ENCODE data around the gene LMAN1L. TPM values are rescaled to one million over a fixed set of nuclear protein-coding genes. Genes with fewer than 3 reads are reported as not detected.

Gene LMAN1L
- total RNA-seq, 6 experiments from 2014 or later: not detected

GRCh38 chr15:74817370-74817737, 4.7 kb downstream of the LMAN1L start:
- Histone ChIP-seq H3K27me3 (no peaks in the 10 kb centered on the region), H3K4me1 (peaks cover 0 to 10% (median 0%) of the 10 kb centered on the region in 4 donors), H3K9me3 (no peaks in the 10 kb centered on the region), H3K27ac (no peak overlapping the region), H3K36me3 (no peaks in the 10 kb centered on the region), H3K4me3 (no peak overlapping the region)
- intact Hi-C loops (cut with DNase I): no loop called here
- WGBS (ENCODE audit: insufficient coverage, low coverage, low lambda C conversion rate, missing lambda C conversion rate): 18% methylated on average over 8 of the region's 9 CpGs
- DNase-seq (peak in 2 of 3 donors; percentile 62 to 69), ATAC-seq (peak; percentile 64 to 73 (median 66))
- no peak for TF ChIP-seq POLR2A (IDR thresholded peaks at IDR 0.05)
- TF ChIP-seq CTCF (IDR thresholded peaks at IDR 0.05): peak in 3 of 4 donors; percentile 19 to 34 (median 25)

- Histone ChIP-seq H3K9me3 (no peaks in the 10 kb centered on the region), H3K4me3 (no peak overlapping the region), H3K27me3 (no peaks in the 10 kb centered on the region), H3K4me1 (peaks cover 0 to 4% (median 0%) of the 10 kb centered on the region in 4 donors), H3K36me3 (no peaks in the 10 kb centered on the region), H3K27ac (no peak overlapping the region)
- ATAC-seq: no peak
- intact Hi-C loops (cut with DNase I): no loop called here
- TF ChIP-seq POLR2A (IDR thresholded peaks at IDR 0.05) (no peak), CTCF (IDR thresholded peaks at IDR 0.05) (no peak)
- 55% methylated on average over 1 of the region's 5 CpGs for WGBS (ENCODE audit: insufficient coverage, low coverage, low lambda C conversion rate, missing lambda C conversion rate)
- no peak for DNase-seq
Measured at GRCh38 chr15:74820056-74820455, 7.4 kb downstream of the LMAN1L start.

- H3K36me3 ChIP-seq: no peaks in the 10 kb centered on the region
- no peaks in the 10 kb centered on the region for H3K4me1 ChIP-seq
- intact Hi-C loops (cut with DNase I): no loop called here
- H3K9me3 ChIP-seq: no peaks in the 10 kb centered on the region
- WGBS (ENCODE audit: insufficient coverage, low coverage, low lambda C conversion rate, missing lambda C conversion rate): 70% methylated on average over 2 of the region's 11 CpGs
- no peak overlapping the region for H3K4me3 ChIP-seq
- no peak overlapping the region for H3K27ac ChIP-seq
- ATAC-seq: no peak
- H3K27me3 ChIP-seq: no peaks in the 10 kb centered on the region
- TF ChIP-seq POLR2A (IDR thresholded peaks at IDR 0.05) (no peak), CTCF (IDR thresholded peaks at IDR 0.05) (no peak)
- DNase-seq: peak in 1 of 3 donors; percentile 12
Measured at GRCh38 chr15:74821091-74821789, 8.6 kb downstream of the LMAN1L start.

- no peaks in the 10 kb centered on the region for H3K9me3 ChIP-seq
- peaks cover 0 to 3% of the 10 kb centered on the region in 2 donors for H3K27me3 ChIP-seq
- TF ChIP-seq POLR2A (IDR thresholded peaks at IDR 0.05) (no peak), CTCF (IDR thresholded peaks at IDR 0.05) (no peak)
- no peak for DNase-seq
- no peaks in the 10 kb centered on the region for H3K36me3 ChIP-seq
- no peaks in the 10 kb centered on the region for H3K4me1 ChIP-seq
- no peak overlapping the region for H3K27ac ChIP-seq
- ATAC-seq: no peak
- intact Hi-C loops (cut with DNase I): no loop called here
- H3K4me3 ChIP-seq: no peak overlapping the region
- WGBS (ENCODE audit: insufficient coverage, low coverage, low lambda C conversion rate, missing lambda C conversion rate): 73% methylated on average over 7 of the region's 7 CpGs
Measured at GRCh38 chr15:74821790-74822158, 9.1 kb downstream of the LMAN1L start.
